Retinal pigment epithelial cell (primary cell): ENCODE results near the gene ATP1A2.

Experiments
- DNase-seq: peaks from one replicate; pipeline ENCODE4 v3.0.0-alpha.2; 2010; ENCODE audit warnings: low read depth
- H3K4me3 ChIP-seq: 2 replicates; pipeline ENCODE4 v1.5.1; 2011; ENCODE audit warnings: mild to moderate bottlenecking, low read length, control low read depth, moderate library complexity
- CTCF ChIP-seq: conservative IDR thresholded peaks from 2 replicates; pipeline ENCODE4 v1.5.1; 2011; ENCODE audit warnings: low read depth, low read length, control low read depth, inconsistent platforms

The ATP1A2 gene

GRCh38 chr1:160139840-160140239 lies 24.3 kb downstream of the ATP1A2 start:
- no peak for TF ChIP-seq CTCF
- no peak for DNase-seq
- H3K4me3 ChIP-seq = no peak overlapping the region

GRCh38 chr1:160143695-160144094 lies 28.1 kb downstream of the ATP1A2 start:
- DNase-seq = no peak
- H3K4me3 ChIP-seq = no peak overlapping the region
- no peak for TF ChIP-seq CTCF

GRCh38 chr1:160144921-160145320 lies 29.4 kb downstream of the ATP1A2 start:
- DNase-seq = peak; percentile 11
- TF ChIP-seq CTCF = no peak
- no peak overlapping the region for H3K4me3 ChIP-seq

GRCh38 chr1:160146107-160146506 lies 30.5 kb downstream of the ATP1A2 start:
- no peak for DNase-seq
- H3K4me3 ChIP-seq = no peak overlapping the region
- no peak for TF ChIP-seq CTCF

GRCh38 chr1:160148121-160148520 lies 32.6 kb downstream of the ATP1A2 start:
- no peak overlapping the region for H3K4me3 ChIP-seq
- no peak for DNase-seq
- TF ChIP-seq CTCF = no peak

- no peak for TF ChIP-seq CTCF
These were observed 33.7 kb downstream of the ATP1A2 start for GRCh38 chr1:160149233-160149632.

GRCh38 chr1:160149716-160150115 lies 34.2 kb downstream of the ATP1A2 start:
- no peak for DNase-seq
- H3K4me3 ChIP-seq = no peak overlapping the region
- no peak for TF ChIP-seq CTCF

More at GRCh38 chr1:160149233-160149632, 33.7 kb downstream of the ATP1A2 start:
- DNase-seq = no peak
- H3K4me3 ChIP-seq = no peak overlapping the region
